Common myeloid progenitor, CD34-positive (primary cell): ENCODE measurements around the gene DDX39A. TPM values are rescaled to one million over a fixed set of nuclear protein-coding genes. Genes with fewer than 3 reads are reported as not detected.
"Not testable (repeated sequence)": the region's sequence is repeated elsewhere in the genome, so short reads cannot be mapped to it uniquely, and the experiment has no call there.

Experiments
- CTCF ChIA-PET: fragments of 350-600 bp; sonication (Branson Sonifier 250); formaldehyde crosslinking; loops from one replicate; lab custom pipeline; 2021; ENCODE audit warnings: antibody characterized with exemption; lab: Charles Lee
- POLR2A ChIA-PET: fragments of 350-600 bp; sonication (Branson Sonifier 250); formaldehyde crosslinking; loops from one replicate; lab custom pipeline; 2021; ENCODE audit warnings: antibody characterized with exemption; lab: Charles Lee
- DNase-seq, 3 donors: peaks; one replicate each; pipeline versions ENCODE4 v3.0.0 to v3.0.0-alpha.2; 2013
- H3K27ac ChIP-seq, 2 experiments: 1 replicate in 1 of 2; 2 replicates in 1 of 2; pipeline ENCODE4 v1.7.0; 2013; ENCODE audit warnings: inconsistent platforms in 2 of 2, low read length in 2 of 2, mild to moderate bottlenecking in 2 of 2, low read depth in 1 of 2, moderate library complexity in 1 of 2; ENCODE audit not compliant: severe bottlenecking in 2 of 2, insufficient read depth in 1 of 2, poor library complexity in 1 of 2
- H3K27me3 ChIP-seq, 5 experiments: replicated peaks in 2 of 5; 1 replicate in 3 of 5; 2 replicates in 2 of 5; pipeline versions ENCODE4 v1.6.1 to v1.7.0; 2013; ENCODE audit warnings: low read length in 4 of 5, mild to moderate bottlenecking in 2 of 5, moderate library complexity in 2 of 5, inconsistent platforms in 1 of 5; ENCODE audit not compliant: insufficient read depth in 5 of 5, control insufficient read depth in 4 of 5
- H3K36me3 ChIP-seq, 4 experiments: 1 replicate in 2 of 4; 2 replicates in 2 of 4; pipeline versions ENCODE4 v1.6.1 to v1.7.0; 2013; ENCODE audit warnings: low read length in 3 of 4, control low read depth in 1 of 4, mild to moderate bottlenecking in 1 of 4; ENCODE audit not compliant: control insufficient read depth in 4 of 4, insufficient read depth in 4 of 4
- H3K4me1 ChIP-seq, 4 experiments: 1 replicate in 3 of 4; 2 replicates in 1 of 4; pipeline versions ENCODE4 v1.6.1 to v1.7.1; 2013; ENCODE audit warnings: low read length in 3 of 4, mild to moderate bottlenecking in 3 of 4, control low read depth in 1 of 4, inconsistent platforms in 1 of 4, moderate library complexity in 1 of 4; ENCODE audit not compliant: control insufficient read depth in 4 of 4, insufficient read depth in 4 of 4; ENCODE audit errors: control extremely low read depth in 1 of 4
- H3K4me3 ChIP-seq, 7 experiments: 1 replicate in 4 of 7; 2 replicates in 3 of 7; pipeline versions ENCODE4 v1.5.1 to v1.7.0; 2013; ENCODE audit warnings: mild to moderate bottlenecking in 7 of 7, low read length in 6 of 7, moderate library complexity in 6 of 7, inconsistent platforms in 2 of 7, low read depth in 2 of 7, control low read depth in 1 of 7; ENCODE audit not compliant: insufficient read depth in 4 of 7, control insufficient read depth in 1 of 7; ENCODE audit errors: extremely low read depth in 1 of 7
- H3K9me3 ChIP-seq, 5 experiments: 1 replicate in 4 of 5; 2 replicates in 1 of 5; pipeline versions ENCODE4 v1.6.1 to v1.7.1; 2013; ENCODE audit warnings: low read length in 4 of 5, mild to moderate bottlenecking in 2 of 5, inconsistent platforms in 1 of 5, low read depth in 1 of 5, moderate library complexity in 1 of 5; ENCODE audit not compliant: control insufficient read depth in 4 of 5, insufficient read depth in 2 of 5; ENCODE audit errors: control extremely low read depth in 1 of 5
- WGBS: methylation state at CpG from one replicate; pipeline ENCODE4 v1.1.5; 2013; ENCODE audit not compliant: insufficient coverage; 5-methylcytosine and 5-hydroxymethylcytosine counted together
- polyA plus RNA-seq: library from polyadenylated mRNA; unstranded; fragments of 120-200 nt; gene quantifications from one replicate; pipeline ENCODE4 v1.2.1, GENCODE V29; 2013

DDX39A gene
- 138 TPM for polyA plus RNA-seq

DNA sequence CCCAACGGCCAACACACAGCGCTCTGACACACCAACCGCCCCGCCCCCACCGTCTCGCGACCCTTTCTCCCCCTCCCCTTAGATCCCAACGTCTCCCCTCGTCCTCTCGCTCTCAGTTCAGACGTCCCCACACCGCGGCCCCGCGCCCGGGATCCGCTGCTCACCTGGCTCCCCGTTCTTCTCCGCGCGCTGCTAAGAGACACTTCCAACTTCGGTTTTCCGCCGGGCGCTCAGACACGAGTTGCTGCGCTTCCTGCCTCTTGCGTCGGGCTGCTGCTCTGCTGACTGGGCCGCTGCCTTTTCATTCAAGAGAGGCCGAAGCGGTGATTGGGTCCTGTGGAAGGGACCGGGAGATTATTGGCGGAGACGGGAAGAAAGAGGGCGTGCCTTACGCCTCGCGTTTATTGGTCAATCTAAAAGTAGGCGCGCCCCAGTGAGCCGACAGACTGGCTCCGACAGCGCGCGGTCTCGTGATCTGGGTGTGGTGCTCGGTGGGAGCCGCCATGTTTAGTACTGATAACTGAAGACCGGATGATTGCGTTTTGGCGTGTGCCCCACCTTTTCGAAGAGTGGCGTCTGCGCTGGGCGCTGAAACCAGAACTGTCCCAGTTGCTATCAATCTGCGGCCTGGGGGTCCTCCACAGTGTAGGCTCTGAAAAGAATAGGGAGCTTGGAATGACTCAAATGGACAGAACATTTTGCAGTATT, at the start of gene DDX39A:
Gene DDX39A, minus strand, starts transcription at position 236 of the 708 bp plus-strand sequence. CDS start 6,121 bp downstream, outside the sequence.
- H3K4me3 ChIP-seq, result peak within 1 kb of the TSS; percentile 42 to 94 (median 81)
- H3K36me3 ChIP-seq, result peaks cover 0 to 23% (median 4%) of the 10 kb centered on the region in 4 experiments
- peaks cover 2 to 37% (median 31%) of the 10 kb centered on the region in 4 experiments for H3K4me1 ChIP-seq
- H3K27ac ChIP-seq, result peak within 1 kb of the TSS; percentile 88 to 96
- H3K27me3 ChIP-seq, result no peaks in the 10 kb centered on the region
- WGBS, result under 1% methylated on average over 52 of the region's 57 CpGs
- CTCF ChIA-PET, result interaction anchor here (0.6 to 3.3 kb wide), 7 partner anchors 10 to 370 kb away, joined by 3 to 14 read pairs (median 6); no protein-coding TSS in a partner anchor
- POLR2A ChIA-PET, result interaction anchor here (0.6 to 1.4 kb wide), 2 partner anchors 12 to 99 kb away, joined by 3 to 4 read pairs; partner anchors contain the start of gene DNAJB1
- DNase-seq, result peak; percentile 99 to 100 (median 100)
- no peaks in the 10 kb centered on the region for H3K9me3 ChIP-seq

DNA sequence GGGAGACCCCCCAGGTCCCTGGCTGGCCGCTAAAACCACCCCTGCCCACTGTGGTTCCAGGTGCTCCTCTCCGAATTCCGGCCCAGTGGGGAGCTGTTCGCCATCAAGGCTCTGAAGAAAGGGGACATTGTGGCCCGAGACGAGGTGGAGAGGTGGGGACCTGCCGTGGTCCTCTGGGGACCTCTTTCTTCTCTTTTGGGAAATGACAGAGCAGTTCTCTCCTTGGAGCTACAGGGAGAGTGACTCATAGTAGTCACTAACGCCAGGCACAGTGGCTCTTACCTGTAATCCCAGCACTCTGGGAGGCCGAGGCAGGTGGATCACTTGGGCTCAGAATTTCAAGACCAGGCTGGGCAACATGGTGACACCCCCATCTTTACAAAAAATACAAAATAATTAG, 48.7 kb upstream of the DDX39A start:
- Histone ChIP-seq H3K4me1 (peaks cover 0 to 11% (median 11%) of the 10 kb centered on the region in 4 experiments), H3K4me3 (no peak overlapping the region), H3K27ac (no peak overlapping the region), H3K9me3 (no peaks in the 10 kb centered on the region), H3K27me3 (peaks cover 0 to 6% (median under 1%) of the 10 kb centered on the region in 5 experiments), H3K36me3 (peaks cover 12 to 74% (median 50%) of the 10 kb centered on the region in 4 experiments)
- WGBS, result 89% methylated on average over 8 of the region's 9 CpGs
- CTCF ChIA-PET, result interaction anchor here (0.6 to 3.1 kb wide), 11 partner anchors 9 to 62 kb away, joined by 3 to 17 read pairs (median 4); partner anchors contain the start of gene PKN1
- POLR2A ChIA-PET, result interaction anchor here (1.2 kb wide), 1 partner anchor 12 kb away, joined by 3 read pairs; no protein-coding TSS in a partner anchor
- DNase-seq, result peak in 2 of 3 donors; percentile 50 to 73

DNA sequence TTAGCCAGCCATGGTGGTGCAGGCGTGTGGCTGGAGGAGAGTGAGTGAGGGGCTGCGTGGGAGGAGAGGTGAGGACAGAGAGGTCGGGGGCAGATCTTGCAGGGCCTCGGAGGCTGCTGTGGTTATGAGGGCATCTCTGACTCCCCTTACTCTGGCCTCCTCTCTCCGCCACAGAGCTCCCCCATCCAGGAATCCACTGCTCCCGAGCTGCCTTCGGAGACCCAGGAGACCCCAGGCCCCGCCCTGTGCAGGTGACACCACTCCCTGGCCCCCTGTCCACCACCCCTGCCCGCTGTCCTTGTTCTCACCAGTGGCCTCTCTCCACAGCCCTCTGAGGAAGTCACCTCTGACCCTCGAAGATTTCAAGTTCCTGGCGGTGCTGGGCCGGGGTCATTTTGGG, 48.2 kb upstream of the DDX39A start:
- 93% methylated on average over 10 of the region's 12 CpGs for WGBS
- Histone ChIP-seq H3K36me3 (peaks cover 12 to 78% (median 53%) of the 10 kb centered on the region in 4 experiments), H3K27ac (no peak overlapping the region), H3K4me3 (no peak overlapping the region), H3K9me3 (no peaks in the 10 kb centered on the region), H3K27me3 (peaks cover 0 to 2% (median 0%) of the 10 kb centered on the region in 5 experiments), H3K4me1 (peaks cover 0 to 7% (median 6%) of the 10 kb centered on the region in 4 experiments)
- POLR2A ChIA-PET, result interaction anchor here (1.2 kb wide), 1 partner anchor 13 kb away, joined by 3 read pairs; no protein-coding TSS in a partner anchor
- DNase-seq, result no peak
- CTCF ChIA-PET, result interaction anchor here (0.6 to 1.9 kb wide), 10 partner anchors 9 to 62 kb away, joined by 3 to 8 read pairs (median 4); partner anchors contain the start of gene PKN1

DNA sequence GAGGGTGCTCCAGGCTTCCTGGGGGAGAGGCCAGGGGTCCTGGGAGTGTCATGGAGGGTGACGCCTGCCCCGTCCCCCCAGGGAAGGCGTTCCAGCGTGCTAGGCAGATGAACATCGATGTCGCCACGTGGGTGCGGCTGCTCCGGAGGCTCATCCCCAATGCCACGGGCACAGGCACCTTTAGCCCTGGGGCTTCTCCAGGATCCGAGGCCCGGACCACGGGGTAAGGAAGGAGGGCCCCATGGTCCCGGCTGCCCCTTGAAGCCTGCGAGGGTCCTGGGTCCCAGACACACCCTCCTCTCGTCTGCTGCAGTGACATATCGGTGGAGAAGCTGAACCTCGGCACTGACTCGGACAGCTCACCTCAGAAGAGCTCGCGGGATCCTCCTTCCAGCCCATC, 44.6 kb upstream of the DDX39A start:
- DNase-seq, result no peak
- no peaks in the 10 kb centered on the region for H3K27me3 ChIP-seq
- CTCF ChIA-PET, result interaction anchor here (0.9 to 1.5 kb wide), 2 partner anchors 9 to 21 kb away, joined by 3 read pairs; no protein-coding TSS in a partner anchor
- peaks cover 15 to 82% (median 45%) of the 10 kb centered on the region in 4 experiments for H3K36me3 ChIP-seq
- no peak overlapping the region for H3K27ac ChIP-seq
- POLR2A ChIA-PET, result no interaction called here
- H3K4me3 ChIP-seq, result no peak overlapping the region
- no peaks in the 10 kb centered on the region for H3K4me1 ChIP-seq
- 96% methylated on average over 21 of the region's 21 CpGs for WGBS
- no peaks in the 10 kb centered on the region for H3K9me3 ChIP-seq

DNA sequence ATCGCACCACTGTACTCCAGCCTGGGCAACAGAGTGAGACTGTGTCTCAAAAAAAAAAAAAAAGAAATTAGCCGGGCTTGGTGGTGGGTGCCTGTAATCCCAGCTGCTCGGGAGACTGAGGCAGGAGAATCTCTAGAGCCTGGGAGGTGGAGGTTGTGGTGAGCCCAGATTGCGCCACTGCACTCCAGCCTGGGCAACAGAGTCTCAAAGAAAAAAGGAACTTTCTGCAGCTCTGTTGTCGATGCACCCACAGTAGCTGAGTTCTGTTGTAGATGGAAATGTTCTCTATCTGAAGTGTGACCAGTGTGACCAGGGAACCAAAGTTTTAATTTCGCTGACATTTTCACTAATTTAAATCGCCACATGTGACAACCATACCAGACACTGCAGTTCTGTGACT, 43.3 kb upstream of the DDX39A start:
- H3K9me3 ChIP-seq, H3K27ac ChIP-seq, DNase-seq, H3K4me1 ChIP-seq, H3K4me3 ChIP-seq, H3K27me3 ChIP-seq, CTCF ChIA-PET, POLR2A ChIA-PET: not testable (repeated sequence)
- H3K36me3 ChIP-seq, result peaks cover 15 to 82% (median 48%) of the 10 kb centered on the region in 4 experiments
- 100% methylated on average over 2 of the region's 7 CpGs for WGBS

DNA sequence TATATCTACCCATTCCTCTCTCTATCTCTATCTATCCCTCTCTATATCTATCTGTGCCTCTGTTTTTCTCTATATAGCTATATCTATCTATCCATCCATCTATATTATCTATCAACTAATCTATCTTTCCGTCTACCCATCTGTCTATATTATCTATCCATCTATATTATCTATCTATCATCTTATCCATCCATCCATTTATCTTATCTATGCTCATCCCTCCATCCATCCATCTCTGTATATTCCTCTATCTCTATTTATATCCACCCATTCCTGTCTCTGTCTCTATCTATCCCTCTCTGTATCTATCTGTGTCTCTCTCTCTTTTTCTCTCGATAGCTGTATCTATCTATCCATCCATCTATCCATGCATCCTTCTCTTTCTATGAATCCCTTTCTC, 41.8 kb upstream of the DDX39A start:
- no peak for DNase-seq
- Histone ChIP-seq H3K4me3 (no peak overlapping the region), H3K4me1 (no peaks in the 10 kb centered on the region), H3K27me3 (no peaks in the 10 kb centered on the region), H3K9me3 (no peaks in the 10 kb centered on the region), H3K27ac (no peak overlapping the region), H3K36me3 (peaks cover 17 to 78% (median 46%) of the 10 kb centered on the region in 4 experiments)
- WGBS, result 97% methylated on average over 2 of the region's 2 CpGs
- POLR2A ChIA-PET, result no interaction called here
- CTCF ChIA-PET, result no interaction called here
